Measurements from ENCODE around the gene CD2AP.

The CD2AP gene

GRCh38 chr6:47573109-47573508 lies 95.5 kb downstream of the CD2AP start:
- no peak for TF ChIP-seq CTCF (conservative IDR thresholded peaks at IDR 0.05)
- TF ChIP-seq ZFX (IDR thresholded peaks at IDR 0.05) = no peak
- H3K27ac ChIP-seq = no peak overlapping the region

- TF ChIP-seq ZFX (IDR thresholded peaks at IDR 0.05) = no peak
- no peak for TF ChIP-seq CTCF (conservative IDR thresholded peaks at IDR 0.05)
- no peak overlapping the region for H3K27ac ChIP-seq
These were observed 97.2 kb downstream of the CD2AP start for GRCh38 chr6:47574789-47575188.

GRCh38 chr6:47579040-47579439 lies 101.5 kb downstream of the CD2AP start:
- no peak overlapping the region for H3K27ac ChIP-seq
- no peak for TF ChIP-seq ZFX (IDR thresholded peaks at IDR 0.05)
- no peak for TF ChIP-seq CTCF (conservative IDR thresholded peaks at IDR 0.05)

- H3K27ac ChIP-seq = no peak overlapping the region
- TF ChIP-seq CTCF (conservative IDR thresholded peaks at IDR 0.05) = no peak
- TF ChIP-seq ZFX (IDR thresholded peaks at IDR 0.05) = no peak
These were observed 104.0 kb downstream of the CD2AP start for GRCh38 chr6:47581591-47581990.

- no peak for TF ChIP-seq CTCF (conservative IDR thresholded peaks at IDR 0.05)
- TF ChIP-seq ZFX (IDR thresholded peaks at IDR 0.05) = no peak
- no peak overlapping the region for H3K27ac ChIP-seq
These were observed 109.9 kb downstream of the CD2AP start for GRCh38 chr6:47587493-47587892.

- TF ChIP-seq CTCF (conservative IDR thresholded peaks at IDR 0.05) = no peak
- TF ChIP-seq ZFX (IDR thresholded peaks at IDR 0.05) = no peak
- no peak overlapping the region for H3K27ac ChIP-seq
These were observed 114.7 kb downstream of the CD2AP start for GRCh38 chr6:47592131-47592840.

- TF ChIP-seq CTCF (conservative IDR thresholded peaks at IDR 0.05) (no peak), ZFX (IDR thresholded peaks at IDR 0.05) (no peak)
- no peak overlapping the region for H3K27ac ChIP-seq
These were observed 116.4 kb downstream of the CD2AP start for GRCh38 chr6:47593979-47594378.

All from C4-2B (cell line).